Kidney epithelial cell (primary cell): ENCODE data around the gene SMIM17. TPM values are rescaled to one million over a fixed set of nuclear protein-coding genes. Genes with fewer than 3 reads are reported as not detected.

Source experiments
- DNase-seq: peaks from one replicate; pipeline ENCODE4 v3.0.0-alpha.2; 2010; ENCODE audit warnings: low read depth
- H3K27me3 ChIP-seq: 2 replicates; pipeline ENCODE4 v1.6.0; 2011; ENCODE audit warnings: low read length; ENCODE audit not compliant: control insufficient read depth, insufficient read depth
- H3K36me3 ChIP-seq: 2 replicates; pipeline ENCODE4 v1.5.1; 2011; ENCODE audit warnings: low read length; ENCODE audit not compliant: control insufficient read depth, insufficient read depth
- H3K4me3 ChIP-seq: 2 replicates; pipeline ENCODE4 v1.5.1; 2011; ENCODE audit warnings: low read depth, mild to moderate bottlenecking, control low read depth, low read length
- total RNA-seq: library from RNA; depleted of rRNA; stranded (reverse); fragments of >200 nt; gene quantifications from 2 replicates; pipeline ENCODE4 v1.2.3, GENCODE V29; 2015
- TF ChIP-seq, protein P1 (sequence below): IDR thresholded peaks from 2 replicates; pipeline ENCODE4 v1.5.1; 2011; ENCODE audit warnings: mild to moderate bottlenecking, moderate library complexity, low read length, control low read depth, inconsistent platforms; ENCODE audit not compliant: insufficient read depth, poor library complexity, severe bottlenecking

SMIM17 gene
- total RNA-seq, 1 donor from 2014 or later: 0.46 TPM

DNA sequence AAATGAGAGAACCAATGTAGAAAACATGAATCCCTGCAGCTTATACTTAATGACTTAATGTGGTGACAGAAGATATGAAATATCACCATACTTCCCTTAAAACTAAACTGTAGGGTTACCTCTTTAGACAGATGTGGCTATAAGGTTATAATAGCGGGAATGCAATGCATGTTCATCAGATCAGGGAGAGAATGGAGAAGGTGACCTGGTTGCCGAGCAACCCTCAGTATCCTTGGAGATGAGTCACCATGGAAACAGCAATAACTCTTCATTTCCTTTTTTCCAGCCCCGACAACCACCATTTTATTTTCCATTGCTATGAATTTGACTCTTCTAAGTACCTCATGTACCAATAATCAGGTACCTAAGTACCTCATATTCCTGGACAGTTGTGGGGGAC, 56.6 kb downstream of the SMIM17 start:
- TF ChIP-seq, protein P1, sequence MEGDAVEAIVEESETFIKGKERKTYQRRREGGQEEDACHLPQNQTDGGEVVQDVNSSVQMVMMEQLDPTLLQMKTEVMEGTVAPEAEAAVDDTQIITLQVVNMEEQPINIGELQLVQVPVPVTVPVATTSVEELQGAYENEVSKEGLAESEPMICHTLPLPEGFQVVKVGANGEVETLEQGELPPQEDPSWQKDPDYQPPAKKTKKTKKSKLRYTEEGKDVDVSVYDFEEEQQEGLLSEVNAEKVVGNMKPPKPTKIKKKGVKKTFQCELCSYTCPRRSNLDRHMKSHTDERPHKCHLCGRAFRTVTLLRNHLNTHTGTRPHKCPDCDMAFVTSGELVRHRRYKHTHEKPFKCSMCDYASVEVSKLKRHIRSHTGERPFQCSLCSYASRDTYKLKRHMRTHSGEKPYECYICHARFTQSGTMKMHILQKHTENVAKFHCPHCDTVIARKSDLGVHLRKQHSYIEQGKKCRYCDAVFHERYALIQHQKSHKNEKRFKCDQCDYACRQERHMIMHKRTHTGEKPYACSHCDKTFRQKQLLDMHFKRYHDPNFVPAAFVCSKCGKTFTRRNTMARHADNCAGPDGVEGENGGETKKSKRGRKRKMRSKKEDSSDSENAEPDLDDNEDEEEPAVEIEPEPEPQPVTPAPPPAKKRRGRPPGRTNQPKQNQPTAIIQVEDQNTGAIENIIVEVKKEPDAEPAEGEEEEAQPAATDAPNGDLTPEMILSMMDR: no peak
- no peak for DNase-seq
- H3K27me3 ChIP-seq: no peaks in the 10 kb centered on the region

DNA sequence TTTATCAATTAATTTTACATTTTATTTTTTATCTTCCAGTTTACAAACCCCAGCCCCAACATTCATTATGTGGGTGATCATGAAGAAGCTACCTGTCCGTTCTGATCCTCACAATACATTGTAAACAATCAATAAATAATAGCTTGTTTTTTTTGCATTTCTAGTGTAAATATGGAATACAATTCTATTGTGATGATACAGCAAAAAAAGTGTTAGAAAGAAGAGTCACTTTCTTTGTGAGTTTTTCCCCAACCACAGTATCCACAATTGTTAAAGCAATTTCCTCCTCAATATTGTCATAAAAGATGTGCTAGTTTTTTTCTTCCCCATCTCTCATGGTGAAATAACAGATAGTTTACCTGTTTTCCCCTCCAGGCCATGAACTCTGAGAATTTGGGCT, 58.9 kb downstream of the SMIM17 start:
- DNase-seq: no peak
- Histone ChIP-seq H3K36me3 (no peaks in the 10 kb centered on the region), H3K4me3 (no peak overlapping the region), H3K27me3 (no peaks in the 10 kb centered on the region)
- TF ChIP-seq, protein P1: no peak

More for the DNA sequence above, 56.6 kb downstream of the SMIM17 start:
- H3K4me3 ChIP-seq: no peak overlapping the region
- no peaks in the 10 kb centered on the region for H3K36me3 ChIP-seq

DNA sequence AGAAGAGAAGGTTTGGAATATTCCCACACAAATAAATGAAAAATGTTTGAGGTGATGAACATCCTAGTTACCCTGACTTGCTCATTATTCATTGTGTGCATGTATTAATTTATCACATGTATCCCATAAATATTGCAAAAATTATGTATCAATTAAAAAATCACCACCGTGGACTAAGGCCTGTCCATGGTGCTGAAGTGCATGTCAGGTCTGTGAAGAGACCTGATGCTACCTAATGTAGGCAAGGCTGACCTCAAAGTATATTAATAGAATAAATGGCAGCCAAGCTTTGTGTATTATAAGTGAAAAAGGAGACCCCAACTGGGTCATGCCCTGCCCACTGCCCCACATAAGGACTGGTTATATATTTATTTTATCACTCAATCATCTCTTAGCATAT, 63.0 kb downstream of the SMIM17 start:
- no peak overlapping the region for H3K4me3 ChIP-seq
- TF ChIP-seq, protein P1: no peak
- DNase-seq: no peak
- no peaks in the 10 kb centered on the region for H3K36me3 ChIP-seq
- H3K27me3 ChIP-seq: no peaks in the 10 kb centered on the region

Other genes starting within 250 kb of the SMIM17 start
- gene ZNF582, start 249.6 kb upstream of the SMIM17 start, total RNA-seq: 1.1 and 5.1 TPM in 2 replicates
- gene ZNF583, start 238.8 kb upstream of the SMIM17 start, total RNA-seq: 2.9 and 3.6 TPM in 2 replicates
- gene ZNF667, start 165.8 kb upstream of the SMIM17 start, total RNA-seq: 4.2 and 9.4 TPM in 2 replicates
- gene ZNF471, start 135.3 kb upstream of the SMIM17 start, total RNA-seq: 2.4 and 2.8 TPM in 2 replicates
- gene ZFP28, start 104.2 kb upstream of the SMIM17 start, total RNA-seq: 5.8 and 6.6 TPM in 2 replicates
- 2.9 and 4.3 TPM in 2 replicates for gene ZNF470, start 75.7 kb upstream of the SMIM17 start, total RNA-seq
- 12.3 and 14.2 TPM in 2 replicates for gene ZNF71, start 47.9 kb upstream of the SMIM17 start, total RNA-seq
- gene ZNF835, start 28.6 kb downstream of the SMIM17 start, total RNA-seq: 5.3 and 7.7 TPM in 2 replicates
- gene PEG3, start 197.6 kb downstream of the SMIM17 start, total RNA-seq: 2.1 and 2.6 TPM in 2 replicates
- 0.07 TPM in 1 of 2 replicates, not detected in the other for gene ZIM2, start 197.6 kb downstream of the SMIM17 start, total RNA-seq